Upper lobe of left lung (tissue), 4 donors: ENCODE results near the gene SULT1C3.

ENCODE experiments used
- CTCF ChIP-seq, 6 experiments: fragments of 450-650 bp in 4 of 6; fragments of 200-600 bp in 2 of 6; sonication (generic) in 2 of 6; IDR thresholded peaks; one replicate each; pipeline ENCODE4 v1.5.1; 2016 to 2019; ENCODE audit warnings: antibody characterized with exemption in 6 of 6
- POLR2A ChIP-seq, 4 donors: fragments of 450-650 bp; IDR thresholded peaks; one replicate each; pipeline ENCODE4 v1.5.1; 2016 to 2017; ENCODE audit warnings: antibody characterized with exemption in 4 of 4, mild to moderate bottlenecking in 2 of 4
- POLR2AphosphoS5 ChIP-seq, 2 donors: sonication (generic); formaldehyde crosslinking; IDR thresholded peaks; one replicate each; pipeline ENCODE4 v1.5.1; 2017; ENCODE audit warnings: antibody characterized with exemption in 2 of 2

- no peak for TF ChIP-seq CTCF (IDR thresholded peaks at IDR 0.05)
- no peak for TF ChIP-seq POLR2A (IDR thresholded peaks at IDR 0.05)
- TF ChIP-seq POLR2AphosphoS5 (IDR thresholded peaks at IDR 0.05) = no peak
Measured at GRCh38 chr2:108219688-108220087, 20.1 kb upstream of the SULT1C3 start.
